Measurements from ENCODE around the gene ZNF668. TPM values are rescaled to one million over a fixed set of nuclear protein-coding genes. Genes with fewer than 3 reads are reported as not detected.

The ZNF668 gene
- total and polyA plus RNA-seq, 2 of the 13 experiments (the other 11 are each of a cell fraction or from before 2014, with no cell fraction given), result 3.8 to 9.8 TPM

DNA sequence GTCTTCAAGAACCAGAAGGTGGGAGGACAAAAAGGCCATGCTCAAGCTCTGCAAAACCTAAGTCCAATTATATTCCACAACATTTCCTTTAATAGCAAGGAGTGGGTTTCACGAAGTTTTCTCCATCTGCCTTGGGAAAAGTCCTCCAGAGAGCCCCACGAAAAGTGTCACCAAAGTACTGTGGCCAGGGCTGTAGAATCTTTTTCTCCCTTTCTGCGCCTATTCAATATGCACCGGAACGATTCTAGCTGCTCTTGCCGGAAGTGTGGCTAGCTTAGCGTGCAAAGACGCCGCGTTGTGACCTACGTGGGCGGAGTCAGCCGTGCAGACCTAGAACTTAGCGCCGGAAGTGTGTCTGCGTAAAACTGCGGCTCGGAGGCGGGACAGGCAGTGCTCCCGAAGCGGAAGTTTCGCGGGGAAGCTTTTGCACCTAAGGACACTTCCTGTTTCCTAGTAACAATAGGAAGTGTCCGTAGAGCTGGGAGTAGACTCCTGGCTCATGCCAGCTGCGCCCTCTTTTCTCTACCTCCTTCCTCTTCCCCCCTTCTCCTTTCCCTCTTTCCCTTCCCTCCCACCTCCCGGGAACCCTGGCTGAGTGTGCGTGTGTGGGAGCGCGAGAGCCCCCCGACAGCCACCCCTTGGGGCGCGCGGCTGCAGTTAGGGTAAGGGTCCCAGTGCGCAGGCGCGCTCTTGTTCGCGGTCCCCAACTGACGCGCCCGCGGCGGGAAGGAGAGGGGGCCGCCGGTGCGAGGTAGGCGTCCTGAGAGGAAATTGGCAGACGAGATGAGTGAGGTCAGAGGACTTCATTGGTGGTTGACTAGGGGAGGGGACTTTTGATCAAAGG, at the start of gene ZNF668, which contains the start of gene ZNF646 (continued):
- TF ChIP-seq, protein P1, sequence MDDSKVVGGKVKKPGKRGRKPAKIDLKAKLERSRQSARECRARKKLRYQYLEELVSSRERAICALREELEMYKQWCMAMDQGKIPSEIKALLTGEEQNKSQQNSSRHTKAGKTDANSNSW (CRISPR knock-in tag; IDR thresholded peaks at IDR 0.05; ENCODE audit: borderline replicate concordance), result no peak; the same call in 1 of the 2 replicates
- no peak for TF ChIP-seq ZFP36L1 (CRISPR knock-in tag; IDR thresholded peaks at IDR 0.05)
- no peak for TF ChIP-seq HOXA7 (CRISPR knock-in tag; IDR thresholded peaks at IDR 0.05)
- peak; percentile 89 for TF ChIP-seq UBTF (CRISPR knock-in tag; IDR thresholded peaks at IDR 0.05)
- TF ChIP-seq, protein P2, sequence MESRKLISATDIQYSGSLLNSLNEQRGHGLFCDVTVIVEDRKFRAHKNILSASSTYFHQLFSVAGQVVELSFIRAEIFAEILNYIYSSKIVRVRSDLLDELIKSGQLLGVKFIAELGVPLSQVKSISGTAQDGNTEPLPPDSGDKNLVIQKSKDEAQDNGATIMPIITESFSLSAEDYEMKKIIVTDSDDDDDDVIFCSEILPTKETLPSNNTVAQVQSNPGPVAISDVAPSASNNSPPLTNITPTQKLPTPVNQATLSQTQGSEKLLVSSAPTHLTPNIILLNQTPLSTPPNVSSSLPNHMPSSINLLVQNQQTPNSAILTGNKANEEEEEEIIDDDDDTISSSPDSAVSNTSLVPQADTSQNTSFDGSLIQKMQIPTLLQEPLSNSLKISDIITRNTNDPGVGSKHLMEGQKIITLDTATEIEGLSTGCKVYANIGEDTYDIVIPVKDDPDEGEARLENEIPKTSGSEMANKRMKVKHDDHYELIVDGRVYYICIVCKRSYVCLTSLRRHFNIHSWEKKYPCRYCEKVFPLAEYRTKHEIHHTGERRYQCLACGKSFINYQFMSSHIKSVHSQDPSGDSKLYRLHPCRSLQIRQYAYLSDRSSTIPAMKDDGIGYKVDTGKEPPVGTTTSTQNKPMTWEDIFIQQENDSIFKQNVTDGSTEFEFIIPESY (CRISPR knock-in tag; IDR thresholded peaks at IDR 0.05), result peak; percentile 54; the same call in 1 of the 2 replicates
- TF ChIP-seq CAMTA2 (CRISPR knock-in tag; IDR thresholded peaks at IDR 0.05; ENCODE audit: borderline replicate concordance), result peak; percentile 23; the same call in 1 of the 2 replicates
- TF ChIP-seq, protein P3, sequence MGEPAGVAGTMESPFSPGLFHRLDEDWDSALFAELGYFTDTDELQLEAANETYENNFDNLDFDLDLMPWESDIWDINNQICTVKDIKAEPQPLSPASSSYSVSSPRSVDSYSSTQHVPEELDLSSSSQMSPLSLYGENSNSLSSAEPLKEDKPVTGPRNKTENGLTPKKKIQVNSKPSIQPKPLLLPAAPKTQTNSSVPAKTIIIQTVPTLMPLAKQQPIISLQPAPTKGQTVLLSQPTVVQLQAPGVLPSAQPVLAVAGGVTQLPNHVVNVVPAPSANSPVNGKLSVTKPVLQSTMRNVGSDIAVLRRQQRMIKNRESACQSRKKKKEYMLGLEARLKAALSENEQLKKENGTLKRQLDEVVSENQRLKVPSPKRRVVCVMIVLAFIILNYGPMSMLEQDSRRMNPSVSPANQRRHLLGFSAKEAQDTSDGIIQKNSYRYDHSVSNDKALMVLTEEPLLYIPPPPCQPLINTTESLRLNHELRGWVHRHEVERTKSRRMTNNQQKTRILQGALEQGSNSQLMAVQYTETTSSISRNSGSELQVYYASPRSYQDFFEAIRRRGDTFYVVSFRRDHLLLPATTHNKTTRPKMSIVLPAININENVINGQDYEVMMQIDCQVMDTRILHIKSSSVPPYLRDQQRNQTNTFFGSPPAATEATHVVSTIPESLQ (CRISPR knock-in tag; conservative IDR thresholded peaks at IDR 0.05), result 0 out of 2 replicates have a peak, but pooled peaks have one; percentile 57
- peak; percentile 31 for TF ChIP-seq ZNF430 (CRISPR knock-in tag; IDR thresholded peaks at IDR 0.05)
- peak; percentile 96 for TF ChIP-seq REPIN1 (CRISPR knock-in tag; IDR thresholded peaks at IDR 0.05; ENCODE audit: borderline replicate concordance, low read depth)
- no peak for TF ChIP-seq ZNF816 (CRISPR knock-in tag; IDR thresholded peaks at IDR 0.05; ENCODE audit: borderline replicate concordance)
- TF ChIP-seq MZF1 (CRISPR knock-in tag; IDR thresholded peaks at IDR 0.05; ENCODE audit: borderline replicate concordance), result no peak; the same call in 1 of the 2 replicates
- no peak for TF ChIP-seq RNF2 (conservative IDR thresholded peaks at IDR 0.05; ENCODE audit: low read depth)
- no peak for TF ChIP-seq FOXM1 (CRISPR knock-in tag; IDR thresholded peaks at IDR 0.05)
- TF ChIP-seq ZNF784 (CRISPR knock-in tag; IDR thresholded peaks at IDR 0.05; ENCODE audit: borderline replicate concordance), result peak; percentile 95
- no peak for TF ChIP-seq ZNF644 (CRISPR knock-in tag; IDR thresholded peaks at IDR 0.05; ENCODE audit: low read depth)
- TF ChIP-seq SP1 (IDR thresholded peaks at IDR 0.05), result no peak
- peak; percentile 100 for TF ChIP-seq SP1 (CRISPR knock-in tag; IDR thresholded peaks at IDR 0.05)
- no peak; the same call in 1 of the 2 replicates for TF ChIP-seq ZNF776 (CRISPR knock-in tag; IDR thresholded peaks at IDR 0.05)
- TF ChIP-seq ZKSCAN1 (IDR thresholded peaks at IDR 0.05; ENCODE audit: low read length), result peak; percentile 59; the same call in 1 of the 2 replicates
- no peak for TF ChIP-seq GRHL1 (CRISPR knock-in tag; conservative IDR thresholded peaks at IDR 0.05)

Data from HepG2 (cell line).